ENCODE results near the gene DACT3.

The DACT3 gene

DNA sequence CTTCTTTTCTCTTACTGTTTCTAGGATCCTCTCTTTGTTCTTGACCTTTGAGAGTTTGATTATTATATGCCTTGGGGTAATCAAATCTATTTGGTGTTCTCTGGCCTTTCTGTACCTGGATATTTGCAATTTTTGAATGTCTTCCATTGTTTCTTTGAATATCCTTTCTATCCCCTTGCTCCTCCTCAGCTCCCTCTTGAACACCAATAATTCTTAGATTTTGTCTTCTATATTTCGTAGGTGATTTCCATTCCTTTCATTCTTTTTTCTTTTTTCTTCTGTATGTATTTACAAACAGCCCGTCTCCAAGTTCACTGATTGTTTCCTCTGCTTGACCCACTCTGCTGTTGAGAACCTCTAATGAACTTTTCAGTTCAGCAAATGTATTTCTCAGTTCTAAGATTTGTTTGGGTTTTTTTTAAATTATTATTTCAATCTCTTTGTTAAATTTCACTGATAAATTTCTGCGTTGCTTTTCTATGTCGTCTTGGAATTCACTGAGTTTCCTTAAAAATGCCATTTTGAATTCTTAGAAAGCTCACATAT is 62.5 kb downstream of the DACT3 start:
- TF ChIP-seq EZH2phosphoT487 (IDR thresholded peaks at IDR 0.05; ENCODE audit: low read depth) (no peak), CTCF (IDR thresholded peaks at IDR 0.05; ENCODE audit: low read depth, low read length) (no peak)
- Histone ChIP-seq H3K9ac (ENCODE audit: low read length) (no peak overlapping the region), H3K4me2 (ENCODE audit: low read length) (no peak overlapping the region), H4K20me1 (ENCODE audit: insufficient read depth, low read length) (peaks cover 14% of the 10 kb centered on the region), H3K36me3 (replicated peaks; ENCODE audit: low read depth, low read length) (peaks cover 16% of the 10 kb centered on the region), H3K4me1 (ENCODE audit: low read length) (peaks cover 19% of the 10 kb centered on the region), H3K4me3 (ENCODE audit: low read length) (no peak overlapping the region), H3K27me3 (ENCODE audit: low read depth, low read length) (no peaks in the 10 kb centered on the region; the same call in 1 of the 2 replicates), H2AFZ (ENCODE audit: low read depth, low read length) (no peak overlapping the region), H3K27ac (ENCODE audit: low read length) (no peak overlapping the region), H3K79me2 (ENCODE audit: low read length) (peaks cover 23% of the 10 kb centered on the region), H3K9me3 (ENCODE audit: insufficient read depth, low read length) (peaks cover 22% of the 10 kb centered on the region)
